Adrenal gland (tissue), 19 donors: Measurements from ENCODE around the gene SKIC3. TPM values are rescaled to one million over a fixed set of nuclear protein-coding genes. Genes with fewer than 3 reads are reported as not detected.
A peak's percentile ranks its signal among the peaks of the same experiment; 100 is the strongest.

Experiments used
- DNase-seq, 7 donors: peaks; one replicate each; pipeline ENCODE4 v3.0.0-alpha.2; 2019 to 2020
- H3K27ac ChIP-seq, 5 donors: fragments of 200-600 bp; sonication (generic) in 4 of 5; 1 replicate in 3 of 5; 2 replicates in 2 of 5; pipeline versions ENCODE4 v1.5.1 to v1.8.0; 2016 to 2020; ENCODE audit warnings: mild to moderate bottlenecking in 1 of 5
- H3K27me3 ChIP-seq: fragments of 200-600 bp; 2 replicates; pipeline ENCODE4 v1.8.0; 2021
- H3K36me3 ChIP-seq, 2 donors: fragments of 200-600 bp; replicated peaks in 1 of 2; 1 replicate in 1 of 2; 2 replicates in 1 of 2; pipeline versions ENCODE4 v1.5.1 to v1.8.0; 2018 to 2022
- H3K4me1 ChIP-seq, 2 donors: fragments of 200-600 bp; replicated peaks in 1 of 2; 1 replicate in 1 of 2; 2 replicates in 1 of 2; pipeline versions ENCODE4 v1.5.1 to v1.8.0; 2018 to 2021
- H3K4me3 ChIP-seq, 4 donors: fragments of 200-600 bp; sonication (generic) in 3 of 4; one replicate each; pipeline ENCODE4 v1.5.1; 2016 to 2018
- H3K9me3 ChIP-seq, 3 donors: fragments of 200-600 bp; sonication (generic) in 1 of 3; replicated peaks in 1 of 3; 1 replicate in 2 of 3; 2 replicates in 1 of 3; pipeline versions ENCODE4 v1.5.1 to v1.8.0; 2016 to 2021
- CTCF ChIP-seq, 6 experiments: fragments of 450-650 bp in 4 of 6; fragments of 200-600 bp in 2 of 6; sonication (generic) in 1 of 6; IDR thresholded peaks; 1 replicate in 5 of 6; 2 replicates in 1 of 6; pipeline versions ENCODE4 v1.5.1 to v1.8.0; 2016 to 2021; ENCODE audit warnings: antibody characterized with exemption in 6 of 6, mild to moderate bottlenecking in 2 of 6, moderate library complexity in 1 of 6
- POLR2A ChIP-seq, 2 donors: fragments of 450-650 bp; IDR thresholded peaks; one replicate each; pipeline ENCODE4 v1.6.1; 2017; ENCODE audit warnings: antibody characterized with exemption in 2 of 2, mild to moderate bottlenecking in 2 of 2, moderate library complexity in 1 of 2
- WGBS, 4 donors: extraction: QIAGEN DNeasy Blood & Tissue Kit in 2 of 4; methylation state at CpG; one replicate each; pipeline versions ENCODE4 v1.1.5 to v1.1.7; 2013 to 2017; 5-methylcytosine and 5-hydroxymethylcytosine counted together
- intact Hi-C, 2 donors: fragments of 100-400 bp; cut with DNase I; formaldehyde crosslinking; loops; one replicate each; pipeline versions ENCODE4 v1.14.1 to v1.15.0; 2022 to 2023
- long read RNA-seq, 10 donors: library from polyadenylated mRNA in 3 of 10; unstranded in 2 of 10; stranded (forward) in 1 of 10; transcript quantifications; one replicate each; pipeline ENCODE4 v2.0.0 and lab custom pipeline, GENCODE V29; 2021 to 2026
- polyA plus RNA-seq, 3 donors: library from polyadenylated mRNA; stranded (reverse); fragments of 200-250 nt in 2 of 3; fragments of 350-450 nt in 1 of 3; fragmentation: Illumina TruSeq in 1 of 3; extraction: RNeasy Lipid Tissue Mini Kit (QIAGEN cat#74804) in 1 of 3; gene quantifications; one replicate each; pipeline ENCODE4 v1.2.3, GENCODE V29; 2013 to 2014
- total RNA-seq, 9 donors: library from RNA; depleted of rRNA in 4 of 9; stranded (reverse); fragments of >200 nt in 4 of 9; fragments of 120-200 nt in 1 of 9; fragmentation: NEBNext Ultra II Directional in 1 of 9; extraction: Animal tissue kit (Norgen Biotek cat#: 25700) in 1 of 9; gene quantifications; one replicate each; pipeline versions ENCODE4 v1.1.0 to v1.2.4, GENCODE V29; 2013 to 2023
- donor health status: healthy with polysubstance abuse.
- donor health status: Bipolar disorder and iron deficiency.
- donor health status: DM: yes; HTN: yes; CAD: no.
- donor health status: DM: no; HTN: no; CAD: no.
- donor health status: DM: no; HTN: no; CAD: no.
- donor health status: DM: yes; HTN: yes; CAD: no.

The SKIC3 gene
- total RNA-seq (100 to 1,000 TPM in 1 of 9 donors, 10 to 100 TPM in 8; 36.9 to 108 (median 73.5) TPM), polyA plus RNA-seq (10 to 100 TPM; 17.5 to 82.7 (median 18.4) TPM)
- long read RNA-seq, donor 1, full-length matches to known transcripts, result 3 of 3 reads
- long read RNA-seq, donor 1, partial matches to known transcripts, result 0 of 3 reads
- long read RNA-seq, donor 1, other reads (novel, unspliced or antisense), result 0 of 3 reads
- long read RNA-seq, donor 2, full-length matches to known transcripts, result 2 of 2 reads
- long read RNA-seq, donor 2, partial matches to known transcripts, result 0 of 2 reads
- long read RNA-seq, donor 2, other reads (novel, unspliced or antisense), result 0 of 2 reads
- long read RNA-seq, donor 3, full-length matches to known transcripts, result 3 of 9 reads
- long read RNA-seq, donor 3, partial matches to known transcripts, result 6 of 9 reads
- long read RNA-seq, donor 3, other reads (novel, unspliced or antisense), result 0 of 9 reads
- long read RNA-seq, donor 4, partial matches to known transcripts, result 20 of 21 reads
- long read RNA-seq, donor 4, other reads (novel, unspliced or antisense), result 1 of 21 reads
- long read RNA-seq, donor 5, full-length matches to known transcripts, result 35 of 53 reads
- long read RNA-seq, donor 5, partial matches to known transcripts, result 13 of 53 reads
- long read RNA-seq, donor 5, other reads (novel, unspliced or antisense), result 5 of 53 reads
- long read RNA-seq, donor 6, partial matches to known transcripts, result 11 of 11 reads
- long read RNA-seq, donor 6, other reads (novel, unspliced or antisense), result 0 of 11 reads
- long read RNA-seq, donor 7, partial matches to known transcripts, result 0 of 1 reads
- long read RNA-seq, donor 7, other reads (novel, unspliced or antisense), result 0 of 1 reads
- long read RNA-seq, donor 8, partial matches to known transcripts, result 5 of 5 reads
- long read RNA-seq, donor 8, other reads (novel, unspliced or antisense), result 0 of 5 reads
- long read RNA-seq, donor 9, partial matches to known transcripts, result 0 of 2 reads
- long read RNA-seq, donor 9, other reads (novel, unspliced or antisense), result 0 of 2 reads
- long read RNA-seq, donor 10, partial matches to known transcripts, result 7 of 7 reads
- long read RNA-seq, donor 10, other reads (novel, unspliced or antisense), result 0 of 7 reads

GRCh38 chr5:95554647-95555548, at the start of gene SKIC3, which contains the start of gene ARSK:
SKIC3 (minus strand) TSS chr5:95554977; CDS start chr5:95547150, 7,827 bp downstream.
ARSK (plus strand) TSS chr5:95555101; CDS start chr5:95555279, 178 bp downstream.
- no peaks in the 10 kb centered on the region for H3K27me3 ChIP-seq
- intact Hi-C loops, result no loop called here
- DNase-seq, result peak; percentile 92 to 99 (median 97)
- peaks cover 0 to 5% of the 10 kb centered on the region in 2 donors for H3K36me3 ChIP-seq
- H3K4me1 ChIP-seq, result peaks cover 13 to 21% of the 10 kb centered on the region in 2 donors
- peak in 5 of 6 experiments; percentile 30 to 51 (median 31) for TF ChIP-seq CTCF (IDR thresholded peaks at IDR 0.05)
- TF ChIP-seq POLR2A (IDR thresholded peaks at IDR 0.05), result peak; percentile 87 to 98
- 0 to 1% (median 0%) methylated on average over 44 to 63 of the region's 63 CpGs for WGBS, 4 donors
- H3K27ac ChIP-seq, result peak within 1 kb of the TSS; percentile 70 to 93 (median 84)
- peaks cover 0 to under 1% (median 0%) of the 10 kb centered on the region in 3 donors for H3K9me3 ChIP-seq
- H3K4me3 ChIP-seq, result peak within 1 kb of the TSS; percentile 73 to 93 (median 82)

- intact Hi-C loops, result no loop called here
- H3K9me3 ChIP-seq, result no peaks in the 10 kb centered on the region
- no peak overlapping the region for H3K4me3 ChIP-seq
- no peak for TF ChIP-seq POLR2A (IDR thresholded peaks at IDR 0.05)
- TF ChIP-seq CTCF (IDR thresholded peaks at IDR 0.05), result no peak
- no peaks in the 10 kb centered on the region for H3K4me1 ChIP-seq
- no peak overlapping the region for H3K27ac ChIP-seq
- H3K27me3 ChIP-seq, result no peaks in the 10 kb centered on the region
- H3K36me3 ChIP-seq, result no peaks in the 10 kb centered on the region
- WGBS, 4 donors, result 88 to 96% (median 92%) methylated on average over 1 of the region's 1 CpG
- no peak for DNase-seq
These were observed 45.8 kb upstream of the SKIC3 start for GRCh38 chr5:95600557-95600956.

- H3K9me3 ChIP-seq, result no peaks in the 10 kb centered on the region
- TF ChIP-seq CTCF (IDR thresholded peaks at IDR 0.05), result no peak
- TF ChIP-seq POLR2A (IDR thresholded peaks at IDR 0.05), result no peak
- DNase-seq, result no peak
- WGBS, 4 donors, result 86 to 93% (median 90%) methylated on average over 1 of the region's 1 CpG
- intact Hi-C loops, result no loop called here
- no peaks in the 10 kb centered on the region for H3K4me1 ChIP-seq
- H3K36me3 ChIP-seq, result no peaks in the 10 kb centered on the region
- H3K27me3 ChIP-seq, result no peaks in the 10 kb centered on the region
- no peak overlapping the region for H3K27ac ChIP-seq
- no peak overlapping the region for H3K4me3 ChIP-seq
These were observed 44.5 kb upstream of the SKIC3 start for GRCh38 chr5:95599252-95599651.
